Endodermal cell (in vitro differentiated cells): Measurements from ENCODE around the gene NCAM1. TPM values are rescaled to one million over a fixed set of nuclear protein-coding genes. Genes with fewer than 3 reads are reported as not detected.

Experiments
- DNase-seq: peaks from one replicate; pipeline ENCODE4 v3.0.0-alpha.2; 2017
- H3K27ac ChIP-seq: 2 replicates; pipeline ENCODE4 v1.5.1; 2013; ENCODE audit warnings: mild to moderate bottlenecking, low read depth, low read length, moderate library complexity
- H3K27me3 ChIP-seq: 2 replicates; pipeline ENCODE4 v1.6.1; 2013; ENCODE audit warnings: mild to moderate bottlenecking, low read length, moderate library complexity; ENCODE audit not compliant: insufficient read depth, control insufficient read depth, poor library complexity, severe bottlenecking
- H3K36me3 ChIP-seq: 2 replicates; pipeline ENCODE4 v1.7.0; 2013; ENCODE audit warnings: mild to moderate bottlenecking, low read length, moderate library complexity; ENCODE audit not compliant: control insufficient read depth, insufficient read depth
- H3K4me1 ChIP-seq: one replicate; pipeline ENCODE4 v1.7.0; 2013; ENCODE audit warnings: low read length; ENCODE audit not compliant: control insufficient read depth, insufficient read depth
- H3K4me3 ChIP-seq: 2 replicates; pipeline ENCODE4 v1.5.1; 2013; ENCODE audit warnings: mild to moderate bottlenecking, low read length, moderate library complexity
- H3K9ac ChIP-seq: 2 replicates; pipeline ENCODE4 v1.6.1; 2013; ENCODE audit warnings: mild to moderate bottlenecking, low read length, moderate library complexity; ENCODE audit not compliant: poor library complexity, severe bottlenecking; ENCODE audit errors: extremely low read depth
- H3K9me3 ChIP-seq: 2 replicates; pipeline ENCODE4 v1.6.1; 2013; ENCODE audit warnings: mild to moderate bottlenecking, low read length, moderate library complexity; ENCODE audit not compliant: control insufficient read depth
- H3K27ac Mint-ChIP-seq: 2 replicates; pipeline ENCODE4 v1.8.0; 2020; ENCODE audit warnings: mixed read lengths
- H3K27me3 Mint-ChIP-seq: 2 replicates; pipeline ENCODE4 v1.8.0; 2021; ENCODE audit warnings: mild to moderate bottlenecking, mixed read lengths; ENCODE audit not compliant: insufficient read depth
- H3K36me3 Mint-ChIP-seq: 2 replicates; pipeline ENCODE4 v1.8.0; 2020; ENCODE audit warnings: low read depth, mixed read lengths
- H3K4me1 Mint-ChIP-seq: 2 replicates; pipeline ENCODE4 v1.8.0; 2020; ENCODE audit warnings: mixed read lengths
- H3K4me3 Mint-ChIP-seq: 2 replicates; pipeline ENCODE4 v1.8.0; 2020; ENCODE audit warnings: mild to moderate bottlenecking, moderate library complexity, mixed read lengths
- H3K9me3 Mint-ChIP-seq: 2 replicates; pipeline ENCODE4 v1.8.0; 2020; ENCODE audit warnings: mild to moderate bottlenecking, mixed read lengths
- WGBS, 2 experiments: methylation state at CpG; one replicate each; pipeline versions ENCODE4 v1.1.5 to v1.1.7; 2013; ENCODE audit warnings: missing lambda C conversion rate in 2 of 2, mixed read lengths in 1 of 2; ENCODE audit not compliant: insufficient coverage in 1 of 2, insufficient read length in 1 of 2; 5-methylcytosine and 5-hydroxymethylcytosine counted together
- total RNA-seq, 2 donors: library from RNA; stranded (reverse); fragmentation: NEBNext Ultra II Directional in 1 of 2; extraction: Animal tissue kit (Norgen Biotek cat#: 25700) in 1 of 2; gene quantifications; 2 replicates in 1 of 2; 3 replicates in 1 of 2; pipeline ENCODE4 v1.2.1, GENCODE V29; 2021
- TF ChIP-seq, protein P1 (sequence below): fragments of 200-600 bp; sonication (generic); conservative IDR thresholded peaks from 2 replicates; pipeline ENCODE4 v1.5.0; 2021; ENCODE audit warnings: antibody characterized with exemption, mild to moderate bottlenecking

Gene NCAM1
- total RNA-seq, 2 donors from 2014 or later, result 1.6 to 2.9 TPM

GRCh38 chr11:113199866-113200265 lies 238.6 kb downstream of the NCAM1 start:
- no peak overlapping the region for H3K27ac Mint-ChIP-seq
- no peaks in the 10 kb centered on the region for H3K36me3 Mint-ChIP-seq
- 87 to 92% methylated on average over 3 to 5 of the region's 5 CpGs for WGBS, 2 experiments
- Histone ChIP-seq H3K9ac (no peak overlapping the region), H3K4me1 (no peaks in the 10 kb centered on the region), H3K36me3 (no peaks in the 10 kb centered on the region), H3K27me3 (no peaks in the 10 kb centered on the region), H3K9me3 (no peaks in the 10 kb centered on the region), H3K4me3 (no peak overlapping the region), H3K27ac (no peak overlapping the region)
- TF ChIP-seq, protein P1, sequence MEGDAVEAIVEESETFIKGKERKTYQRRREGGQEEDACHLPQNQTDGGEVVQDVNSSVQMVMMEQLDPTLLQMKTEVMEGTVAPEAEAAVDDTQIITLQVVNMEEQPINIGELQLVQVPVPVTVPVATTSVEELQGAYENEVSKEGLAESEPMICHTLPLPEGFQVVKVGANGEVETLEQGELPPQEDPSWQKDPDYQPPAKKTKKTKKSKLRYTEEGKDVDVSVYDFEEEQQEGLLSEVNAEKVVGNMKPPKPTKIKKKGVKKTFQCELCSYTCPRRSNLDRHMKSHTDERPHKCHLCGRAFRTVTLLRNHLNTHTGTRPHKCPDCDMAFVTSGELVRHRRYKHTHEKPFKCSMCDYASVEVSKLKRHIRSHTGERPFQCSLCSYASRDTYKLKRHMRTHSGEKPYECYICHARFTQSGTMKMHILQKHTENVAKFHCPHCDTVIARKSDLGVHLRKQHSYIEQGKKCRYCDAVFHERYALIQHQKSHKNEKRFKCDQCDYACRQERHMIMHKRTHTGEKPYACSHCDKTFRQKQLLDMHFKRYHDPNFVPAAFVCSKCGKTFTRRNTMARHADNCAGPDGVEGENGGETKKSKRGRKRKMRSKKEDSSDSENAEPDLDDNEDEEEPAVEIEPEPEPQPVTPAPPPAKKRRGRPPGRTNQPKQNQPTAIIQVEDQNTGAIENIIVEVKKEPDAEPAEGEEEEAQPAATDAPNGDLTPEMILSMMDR, result no peak
- H3K4me1 Mint-ChIP-seq, result peaks cover 2% of the 10 kb centered on the region
- no peak overlapping the region for H3K4me3 Mint-ChIP-seq
- H3K27me3 Mint-ChIP-seq, result peaks cover 5% of the 10 kb centered on the region
- H3K9me3 Mint-ChIP-seq, result no peaks in the 10 kb centered on the region
- DNase-seq, result no peak

GRCh38 chr11:113201054-113201818 lies 240.0 kb downstream of the NCAM1 start:
- H3K4me1 Mint-ChIP-seq, result peaks cover 2% of the 10 kb centered on the region
- Histone ChIP-seq H3K36me3 (no peaks in the 10 kb centered on the region), H3K4me1 (no peaks in the 10 kb centered on the region), H3K9ac (no peak overlapping the region), H3K27ac (no peak overlapping the region), H3K4me3 (no peak overlapping the region), H3K27me3 (no peaks in the 10 kb centered on the region), H3K9me3 (no peaks in the 10 kb centered on the region)
- no peak overlapping the region for H3K27ac Mint-ChIP-seq
- WGBS, 2 experiments, result 89 to 93% methylated on average over 6 to 12 of the region's 12 CpGs
- DNase-seq, result peak; percentile 63
- no peaks in the 10 kb centered on the region for H3K36me3 Mint-ChIP-seq
- no peak overlapping the region for H3K4me3 Mint-ChIP-seq
- TF ChIP-seq, protein P1, result no peak
- no peaks in the 10 kb centered on the region for H3K9me3 Mint-ChIP-seq
- H3K27me3 Mint-ChIP-seq, result peaks cover 5% of the 10 kb centered on the region

- peaks cover 2% of the 10 kb centered on the region for H3K4me1 Mint-ChIP-seq
Observed at GRCh38 chr11:113202431-113202830, 241.2 kb downstream of the NCAM1 start.

More at GRCh38 chr11:113202431-113202830, 241.2 kb downstream of the NCAM1 start:
- no peaks in the 10 kb centered on the region for H3K4me1 ChIP-seq
- Mint-ChIP-seq H3K9me3 (no peaks in the 10 kb centered on the region), H3K36me3 (no peaks in the 10 kb centered on the region), H3K27me3 (peaks cover 5% of the 10 kb centered on the region), H3K4me3 (no peak overlapping the region), H3K27ac (no peak overlapping the region)
- H3K9ac ChIP-seq, result no peak overlapping the region
- no peak overlapping the region for H3K4me3 ChIP-seq
- no peak for DNase-seq
- no peak overlapping the region for H3K27ac ChIP-seq
- H3K36me3 ChIP-seq, result no peaks in the 10 kb centered on the region
- TF ChIP-seq, protein P1, result no peak
- H3K9me3 ChIP-seq, result no peaks in the 10 kb centered on the region
- H3K27me3 ChIP-seq, result no peaks in the 10 kb centered on the region
- 100% methylated on average over 1 of the region's 1 CpG; no CpG with 5 or more reads in 1 of the 2 experiments for WGBS, 2 experiments
